ENCODE measurements around the gene ASAP2. TPM values are rescaled to one million over a fixed set of nuclear protein-coding genes. Genes with fewer than 3 reads are reported as not detected.

The ASAP2 gene
- polyA plus RNA-seq, 1 donor (not counting 4 experiments of a cell fraction or from before 2014, with no cell fraction given), result 54.2 TPM

DNA sequence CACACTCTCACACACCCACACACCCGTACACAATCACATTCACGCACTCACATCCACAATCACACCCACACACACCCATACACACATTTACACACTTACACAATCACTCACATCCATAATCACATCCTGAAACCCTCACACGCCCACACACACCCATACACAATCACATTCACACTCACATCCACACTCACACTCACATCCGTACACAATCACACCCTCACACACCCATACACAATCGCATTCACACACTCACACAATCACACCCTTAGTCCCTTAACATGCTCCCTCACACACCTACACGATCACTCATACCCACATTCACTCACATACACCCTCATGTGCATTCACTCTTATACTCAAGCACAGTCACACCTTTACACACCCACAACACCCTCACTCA lies 110.9 kb downstream of the ASAP2 start:
- no peak for DNase-seq (ENCODE audit: low read depth, low spot score)
- Histone ChIP-seq H3K27me3 (ENCODE audit: control insufficient read depth, extremely low read depth, insufficient read depth, low read length) (no peaks in the 10 kb centered on the region), H3K36me3 (ENCODE audit: control insufficient read depth in 2 of 2, extremely low read depth in 1 of 2, insufficient read depth in 2 of 2, low read length in 2 of 2) (peaks cover 14 to 42% of the 10 kb centered on the region in 2 experiments), H3K4me2 (ENCODE audit: control insufficient read depth, extremely low read depth, insufficient read depth, low read depth, low read length) (no peak overlapping the region), H3K9me3 (ENCODE audit: control insufficient read depth, low read depth, low read length) (no peaks in the 10 kb centered on the region), H3K9me1 (ENCODE audit: control insufficient read depth, extremely low read depth, insufficient read depth, low read length) (peaks cover 5% of the 10 kb centered on the region), H3K27ac (ENCODE audit: control insufficient read depth, insufficient read depth, low read length) (peak overlapping the region; percentile 56), H2AFZ (ENCODE audit: control insufficient read depth, low read length) (no peak overlapping the region), H3K79me2 (ENCODE audit: control insufficient read depth, insufficient read depth, low read length) (peaks cover 72% of the 10 kb centered on the region), H3K4me3 (ENCODE audit: control insufficient read depth in 2 of 3, extremely low read depth in 1 of 3, insufficient read depth in 2 of 3, low read depth in 1 of 3, low read length in 3 of 3) (no peak overlapping the region), H3K4me1 (ENCODE audit: control insufficient read depth, extremely low read depth, insufficient read depth, low read length) (peaks cover 40% of the 10 kb centered on the region), H3K9ac (ENCODE audit: control insufficient read depth, extremely low read depth, insufficient read depth, low read length) (peak overlapping the region; percentile 34), H4K20me1 (ENCODE audit: control insufficient read depth, extremely low read depth, insufficient read depth, low read length) (no peaks in the 10 kb centered on the region)
- FAIRE-seq, result no peak
- no peak for TF ChIP-seq CTCF (optimal IDR thresholded peaks at IDR 0.05 in 1 of 3, IDR thresholded peaks at IDR 0.05 in 1 of 3, conservative IDR thresholded peaks at IDR 0.05 in 1 of 3; ENCODE audit: extremely low read depth in 1 of 3, insufficient read depth in 2 of 3, low read length in 3 of 3)
- TF ChIP-seq EZH2 (IDR thresholded peaks at IDR 0.05; ENCODE audit: low read length), result no peak
- dilution Hi-C loops (cut with MboI; ENCODE audit: extremely low pct_ligation_motif_present, low sequenced_read_pairs), result no loop called here

- H3K27me3 ChIP-seq (ENCODE audit: control insufficient read depth, extremely low read depth, insufficient read depth, low read length), result no peaks in the 10 kb centered on the region
- peak overlapping the region; percentile 49 for H3K4me2 ChIP-seq (ENCODE audit: control insufficient read depth, extremely low read depth, insufficient read depth, low read depth, low read length)
- dilution Hi-C loops (cut with MboI; ENCODE audit: extremely low pct_ligation_motif_present, low sequenced_read_pairs), result no loop called here
- TF ChIP-seq EZH2 (IDR thresholded peaks at IDR 0.05; ENCODE audit: low read length), result no peak
- TF ChIP-seq CTCF (optimal IDR thresholded peaks at IDR 0.05 in 1 of 3, IDR thresholded peaks at IDR 0.05 in 1 of 3, conservative IDR thresholded peaks at IDR 0.05 in 1 of 3; ENCODE audit: extremely low read depth in 1 of 3, insufficient read depth in 2 of 3, low read length in 3 of 3), result no peak
- H3K27ac ChIP-seq (ENCODE audit: control insufficient read depth, insufficient read depth, low read length), result peak overlapping the region; percentile 56
- H4K20me1 ChIP-seq (ENCODE audit: control insufficient read depth, extremely low read depth, insufficient read depth, low read length), result no peaks in the 10 kb centered on the region
- DNase-seq (ENCODE audit: low read depth, low spot score) (no peak), FAIRE-seq (peak; percentile 13)
- peaks cover 39% of the 10 kb centered on the region for H3K4me1 ChIP-seq (ENCODE audit: control insufficient read depth, extremely low read depth, insufficient read depth, low read length)
- no peak overlapping the region for H2AFZ ChIP-seq (ENCODE audit: control insufficient read depth, low read length)
- no peaks in the 10 kb centered on the region for H3K9me3 ChIP-seq (ENCODE audit: control insufficient read depth, low read depth, low read length)
- H3K9ac ChIP-seq (ENCODE audit: control insufficient read depth, extremely low read depth, insufficient read depth, low read length), result peak overlapping the region; percentile 26
- peaks cover 68% of the 10 kb centered on the region for H3K79me2 ChIP-seq (ENCODE audit: control insufficient read depth, insufficient read depth, low read length)
- peaks cover 24 to 44% of the 10 kb centered on the region in 2 experiments for H3K36me3 ChIP-seq (ENCODE audit: control insufficient read depth in 2 of 2, extremely low read depth in 1 of 2, insufficient read depth in 2 of 2, low read length in 2 of 2)
- peaks cover 6% of the 10 kb centered on the region for H3K9me1 ChIP-seq (ENCODE audit: control insufficient read depth, extremely low read depth, insufficient read depth, low read length)
- peak overlapping the region in 1 of 3 experiments; percentile 3 for H3K4me3 ChIP-seq (ENCODE audit: control insufficient read depth in 2 of 3, extremely low read depth in 1 of 3, insufficient read depth in 2 of 3, low read depth in 1 of 3, low read length in 3 of 3)
Observed at GRCh38 chr2:9318461-9319337, 112.1 kb downstream of the ASAP2 start.
